ENCODE results near the gene APBB1IP.

DNA sequence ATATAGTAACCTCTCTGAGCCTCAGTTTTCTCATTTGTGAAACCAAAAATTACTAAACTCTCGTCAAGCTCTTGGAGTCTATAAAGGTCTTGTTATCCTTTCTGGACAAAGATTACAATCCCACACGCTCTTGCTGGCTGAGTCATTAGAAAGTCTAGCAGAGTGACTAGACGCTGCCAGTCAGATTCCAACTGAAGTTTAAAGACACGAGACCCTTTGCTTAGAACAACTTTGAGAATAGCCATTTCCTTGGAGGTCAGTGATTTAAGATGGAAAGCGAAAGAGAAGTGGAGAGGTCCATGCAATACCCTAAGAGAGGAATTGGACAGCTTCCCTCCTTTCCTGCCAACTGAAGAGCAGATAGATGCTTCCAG, 119.5 kb downstream of the APBB1IP start:
- TF ChIP-seq RELA (CRISPR knock-in tag; IDR thresholded peaks at IDR 0.05; ENCODE audit: borderline replicate concordance) (no peak), ZNF232 (CRISPR knock-in tag; IDR thresholded peaks at IDR 0.05) (no peak), ELF4 (CRISPR knock-in tag; IDR thresholded peaks at IDR 0.05; ENCODE audit: low read depth) (no peak), KAT7 (CRISPR knock-in tag; IDR thresholded peaks at IDR 0.05; ENCODE audit: borderline replicate concordance) (no peak), NFYB (CRISPR knock-in tag; conservative IDR thresholded peaks at IDR 0.05; ENCODE audit: low read depth) (no peak), ETV6 (CRISPR knock-in tag; IDR thresholded peaks at IDR 0.05) (no peak), HMGA2 (CRISPR knock-in tag; IDR thresholded peaks at IDR 0.05) (no peak), ZNF138 (CRISPR knock-in tag; conservative IDR thresholded peaks at IDR 0.05) (no peak), FOXJ3 (CRISPR knock-in tag; IDR thresholded peaks at IDR 0.05; ENCODE audit: borderline replicate concordance) (no peak), TEAD4 (CRISPR knock-in tag; IDR thresholded peaks at IDR 0.05) (no peak)
- TF ChIP-seq, protein P1, sequence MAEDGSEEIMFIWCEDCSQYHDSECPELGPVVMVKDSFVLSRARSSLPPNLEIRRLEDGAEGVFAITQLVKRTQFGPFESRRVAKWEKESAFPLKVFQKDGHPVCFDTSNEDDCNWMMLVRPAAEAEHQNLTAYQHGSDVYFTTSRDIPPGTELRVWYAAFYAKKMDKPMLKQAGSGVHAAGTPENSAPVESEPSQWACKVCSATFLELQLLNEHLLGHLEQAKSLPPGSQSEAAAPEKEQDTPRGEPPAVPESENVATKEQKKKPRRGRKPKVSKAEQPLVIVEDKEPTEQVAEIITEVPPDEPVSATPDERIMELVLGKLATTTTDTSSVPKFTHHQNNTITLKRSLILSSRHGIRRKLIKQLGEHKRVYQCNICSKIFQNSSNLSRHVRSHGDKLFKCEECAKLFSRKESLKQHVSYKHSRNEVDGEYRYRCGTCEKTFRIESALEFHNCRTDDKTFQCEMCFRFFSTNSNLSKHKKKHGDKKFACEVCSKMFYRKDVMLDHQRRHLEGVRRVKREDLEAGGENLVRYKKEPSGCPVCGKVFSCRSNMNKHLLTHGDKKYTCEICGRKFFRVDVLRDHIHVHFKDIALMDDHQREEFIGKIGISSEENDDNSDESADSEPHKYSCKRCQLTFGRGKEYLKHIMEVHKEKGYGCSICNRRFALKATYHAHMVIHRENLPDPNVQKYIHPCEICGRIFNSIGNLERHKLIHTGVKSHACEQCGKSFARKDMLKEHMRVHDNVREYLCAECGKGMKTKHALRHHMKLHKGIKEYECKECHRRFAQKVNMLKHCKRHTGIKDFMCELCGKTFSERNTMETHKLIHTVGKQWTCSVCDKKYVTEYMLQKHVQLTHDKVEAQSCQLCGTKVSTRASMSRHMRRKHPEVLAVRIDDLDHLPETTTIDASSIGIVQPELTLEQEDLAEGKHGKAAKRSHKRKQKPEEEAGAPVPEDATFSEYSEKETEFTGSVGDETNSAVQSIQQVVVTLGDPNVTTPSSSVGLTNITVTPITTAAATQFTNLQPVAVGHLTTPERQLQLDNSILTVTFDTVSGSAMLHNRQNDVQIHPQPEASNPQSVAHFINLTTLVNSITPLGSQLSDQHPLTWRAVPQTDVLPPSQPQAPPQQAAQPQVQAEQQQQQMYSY (CRISPR knock-in tag; IDR thresholded peaks at IDR 0.05): no peak
- TF ChIP-seq, protein P2, sequence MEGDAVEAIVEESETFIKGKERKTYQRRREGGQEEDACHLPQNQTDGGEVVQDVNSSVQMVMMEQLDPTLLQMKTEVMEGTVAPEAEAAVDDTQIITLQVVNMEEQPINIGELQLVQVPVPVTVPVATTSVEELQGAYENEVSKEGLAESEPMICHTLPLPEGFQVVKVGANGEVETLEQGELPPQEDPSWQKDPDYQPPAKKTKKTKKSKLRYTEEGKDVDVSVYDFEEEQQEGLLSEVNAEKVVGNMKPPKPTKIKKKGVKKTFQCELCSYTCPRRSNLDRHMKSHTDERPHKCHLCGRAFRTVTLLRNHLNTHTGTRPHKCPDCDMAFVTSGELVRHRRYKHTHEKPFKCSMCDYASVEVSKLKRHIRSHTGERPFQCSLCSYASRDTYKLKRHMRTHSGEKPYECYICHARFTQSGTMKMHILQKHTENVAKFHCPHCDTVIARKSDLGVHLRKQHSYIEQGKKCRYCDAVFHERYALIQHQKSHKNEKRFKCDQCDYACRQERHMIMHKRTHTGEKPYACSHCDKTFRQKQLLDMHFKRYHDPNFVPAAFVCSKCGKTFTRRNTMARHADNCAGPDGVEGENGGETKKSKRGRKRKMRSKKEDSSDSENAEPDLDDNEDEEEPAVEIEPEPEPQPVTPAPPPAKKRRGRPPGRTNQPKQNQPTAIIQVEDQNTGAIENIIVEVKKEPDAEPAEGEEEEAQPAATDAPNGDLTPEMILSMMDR (IDR thresholded peaks at IDR 0.05): no peak
- TF ChIP-seq, protein P3, sequence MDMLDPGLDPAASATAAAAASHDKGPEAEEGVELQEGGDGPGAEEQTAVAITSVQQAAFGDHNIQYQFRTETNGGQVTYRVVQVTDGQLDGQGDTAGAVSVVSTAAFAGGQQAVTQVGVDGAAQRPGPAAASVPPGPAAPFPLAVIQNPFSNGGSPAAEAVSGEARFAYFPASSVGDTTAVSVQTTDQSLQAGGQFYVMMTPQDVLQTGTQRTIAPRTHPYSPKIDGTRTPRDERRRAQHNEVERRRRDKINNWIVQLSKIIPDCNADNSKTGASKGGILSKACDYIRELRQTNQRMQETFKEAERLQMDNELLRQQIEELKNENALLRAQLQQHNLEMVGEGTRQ (CRISPR knock-in tag; IDR thresholded peaks at IDR 0.05): no peak
